Omental fat pad (tissue), 4 donors: ENCODE data around the gene ZNF488. TPM values are rescaled to one million over a fixed set of nuclear protein-coding genes. Genes with fewer than 3 reads are reported as not detected.

Experiments used
- ATAC-seq: fragments of 150-250 bp; one replicate; pipeline ENCODE4 v1.9.1; 2016; ENCODE audit warnings: mild to moderate bottlenecking, moderate library complexity; ENCODE audit not compliant: low FRiP score
- DNase-seq: peaks from one replicate; pipeline ENCODE4 v3.0.0-alpha.2; 2019; ENCODE audit warnings: low spot score
- CTCF ChIP-seq, 3 donors: fragments of 450-650 bp; IDR thresholded peaks; one replicate each; pipeline ENCODE4 v1.5.1; 2016 to 2017; ENCODE audit warnings: antibody characterized with exemption in 3 of 3, mild to moderate bottlenecking in 3 of 3, moderate library complexity in 2 of 3
- total RNA-seq, 4 donors: library from RNA; depleted of rRNA; stranded (reverse); fragments of >200 nt; gene quantifications; one replicate each; pipeline ENCODE4 v1.1.0, GENCODE V29; 2016

The ZNF488 gene
- total RNA-seq, 4 donors from 2014 or later = 0.19 to 0.25 TPM; not detected in 2

- DNase-seq = no peak
- TF ChIP-seq CTCF (IDR thresholded peaks at IDR 0.05) = no peak
- no peak for ATAC-seq
Measured at GRCh38 chr10:47333532-47333931, 50.6 kb downstream of the ZNF488 start.

GRCh38 chr10:47332946-47333345, 51.1 kb downstream of the ZNF488 start:
- ATAC-seq (no peak), DNase-seq (no peak)
- TF ChIP-seq CTCF (IDR thresholded peaks at IDR 0.05) = no peak

DNA sequence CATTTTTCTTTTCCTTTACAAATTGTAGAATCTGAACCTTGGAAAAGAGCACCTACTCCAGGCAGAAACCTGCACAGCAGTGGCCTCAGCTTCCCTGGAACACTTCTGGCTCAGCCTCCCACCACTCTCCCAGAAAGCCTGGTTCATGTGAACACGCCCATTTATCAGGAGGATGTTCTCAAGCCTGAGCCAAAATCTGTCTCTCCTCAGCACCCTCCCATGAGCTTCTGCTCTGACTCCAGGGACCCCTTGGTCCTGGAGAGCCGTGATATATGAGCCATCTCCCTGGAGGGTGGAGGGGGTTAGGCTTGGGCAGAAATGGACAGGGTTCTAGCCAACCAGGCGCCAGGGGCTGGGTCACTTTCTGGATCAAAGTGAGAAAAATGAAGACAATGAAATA, 51.7 kb downstream of the ZNF488 start:
- TF ChIP-seq CTCF (IDR thresholded peaks at IDR 0.05) = no peak
- DNase-seq = no peak
- ATAC-seq = no peak

DNA sequence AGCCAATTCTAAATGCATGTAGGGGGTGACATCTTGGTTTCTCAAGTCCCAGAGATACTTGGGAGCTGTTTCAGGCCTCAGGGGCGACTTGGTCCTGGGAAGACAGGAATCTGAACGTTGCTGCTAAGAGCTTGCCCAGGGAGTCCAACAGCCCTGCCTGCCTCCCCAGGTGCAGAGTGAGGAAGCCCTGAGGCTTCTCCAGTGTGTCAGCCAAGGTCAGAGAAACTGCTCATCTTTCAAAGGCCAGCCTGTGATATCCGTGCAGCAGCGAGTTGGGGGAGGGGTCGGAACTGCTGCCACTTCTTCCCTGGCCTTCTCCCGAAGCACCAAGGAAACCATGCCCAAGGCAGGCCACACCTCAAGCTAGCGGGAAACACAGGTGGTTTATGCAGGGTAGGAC, 52.1 kb downstream of the ZNF488 start:
- DNase-seq (no peak), ATAC-seq (no peak)
- no peak for TF ChIP-seq CTCF (IDR thresholded peaks at IDR 0.05)

- no peak for TF ChIP-seq CTCF (IDR thresholded peaks at IDR 0.05)
- ATAC-seq = no peak
- DNase-seq = no peak
Measured at GRCh38 chr10:47331491-47331890, 52.6 kb downstream of the ZNF488 start.

DNA sequence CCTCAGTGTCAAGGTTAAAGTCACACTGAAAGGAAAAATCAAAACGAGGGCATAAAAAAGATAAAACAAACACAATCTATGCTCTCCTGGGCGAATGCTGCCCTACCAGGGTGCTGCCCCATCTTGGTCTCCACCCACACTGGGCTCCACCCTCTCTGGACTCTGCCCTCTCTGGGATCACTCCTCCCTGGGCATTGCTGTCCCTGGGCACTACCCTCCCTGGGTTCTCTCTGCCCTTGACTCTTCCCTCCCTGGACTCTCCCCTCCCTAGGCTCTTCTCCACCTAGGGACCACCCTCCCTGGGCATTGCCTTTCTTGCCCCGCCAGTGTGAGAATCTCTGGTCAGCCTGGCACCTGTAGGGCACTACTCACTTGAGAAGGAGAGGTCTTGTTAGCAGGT, 53.3 kb downstream of the ZNF488 start:
- no peak for ATAC-seq
- no peak for DNase-seq
- TF ChIP-seq CTCF (IDR thresholded peaks at IDR 0.05) = no peak

- no peak for DNase-seq
- no peak for TF ChIP-seq CTCF (IDR thresholded peaks at IDR 0.05)
- no peak for ATAC-seq
Measured at GRCh38 chr10:47330366-47330765, 53.7 kb downstream of the ZNF488 start.
